GM21825 (cell line): ENCODE measurements around the gene NRXN2.

Experiments used
- ATAC-seq: cut with Tn5 transposase; IDR thresholded peaks from one replicate; pipeline ENCODE4 v1.9.1; 2021; ENCODE audit warnings: mild to moderate bottlenecking, moderate library complexity; ENCODE audit not compliant: unreplicated experiment

NRXN2 gene

GRCh38 chr11:64722141-64723065, 594 bp downstream of the NRXN2 start:
- no peak for ATAC-seq

DNA sequence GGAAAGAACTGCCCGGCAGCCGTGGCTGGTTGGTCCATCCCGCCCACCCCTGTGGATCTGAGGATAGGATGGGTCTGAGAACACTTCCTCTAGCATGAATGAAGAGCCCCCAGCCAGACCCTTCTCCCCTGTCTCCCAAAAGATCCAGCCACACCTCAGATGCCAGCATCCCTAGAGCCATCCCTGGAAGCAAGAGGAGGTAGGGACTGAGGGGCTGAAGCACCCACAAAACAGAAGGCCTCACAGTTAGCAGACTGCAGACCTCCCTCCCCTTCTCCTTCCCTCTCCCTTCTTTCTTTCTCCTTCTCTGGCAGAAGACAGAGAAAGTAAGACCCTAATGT, 1.7 kb downstream of the NRXN2 start:
- no peak for ATAC-seq

- ATAC-seq, result no peak
These were observed 2.2 kb downstream of the NRXN2 start for GRCh38 chr11:64720640-64721358.

GRCh38 chr11:64720167-64720566, 2.8 kb downstream of the NRXN2 start:
- no peak for ATAC-seq

DNA sequence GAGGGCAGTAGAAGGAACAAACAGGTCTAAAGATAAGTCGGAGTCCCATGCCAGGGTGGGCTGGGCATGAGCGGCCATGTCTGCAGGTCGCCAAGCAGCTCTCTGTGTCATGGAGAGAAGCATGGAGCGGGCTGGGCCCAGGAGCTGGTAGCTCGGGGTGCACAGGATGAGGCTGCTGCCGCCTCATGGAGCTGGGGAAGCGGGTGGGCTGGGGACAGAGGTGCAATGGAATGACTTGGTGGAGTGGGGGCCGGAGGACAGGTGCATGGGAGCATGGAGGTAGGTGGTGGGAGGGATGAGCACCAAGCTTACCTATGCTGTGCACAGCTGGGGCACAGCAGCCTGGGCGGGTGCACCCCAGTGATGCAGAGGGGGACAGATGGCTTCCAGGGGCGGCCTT, 3.6 kb downstream of the NRXN2 start:
- no peak for ATAC-seq

DNA sequence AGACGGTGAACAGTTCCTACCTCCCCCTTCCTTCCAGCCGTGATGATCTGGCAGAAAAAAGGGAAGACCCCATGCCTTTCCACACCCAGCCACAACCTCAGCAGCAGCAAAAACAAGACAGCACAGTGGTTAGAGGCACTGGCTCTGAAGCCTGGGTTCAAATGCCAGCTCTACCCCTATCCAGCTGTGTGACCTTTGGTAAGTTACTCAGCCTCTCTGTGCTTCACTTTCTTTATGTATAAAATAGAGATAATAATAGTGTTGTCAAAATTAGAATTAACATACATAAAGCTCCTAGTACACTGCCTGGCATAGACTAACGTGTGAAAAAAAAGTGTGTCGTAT, 4.2 kb downstream of the NRXN2 start:
- ATAC-seq, result no peak

DNA sequence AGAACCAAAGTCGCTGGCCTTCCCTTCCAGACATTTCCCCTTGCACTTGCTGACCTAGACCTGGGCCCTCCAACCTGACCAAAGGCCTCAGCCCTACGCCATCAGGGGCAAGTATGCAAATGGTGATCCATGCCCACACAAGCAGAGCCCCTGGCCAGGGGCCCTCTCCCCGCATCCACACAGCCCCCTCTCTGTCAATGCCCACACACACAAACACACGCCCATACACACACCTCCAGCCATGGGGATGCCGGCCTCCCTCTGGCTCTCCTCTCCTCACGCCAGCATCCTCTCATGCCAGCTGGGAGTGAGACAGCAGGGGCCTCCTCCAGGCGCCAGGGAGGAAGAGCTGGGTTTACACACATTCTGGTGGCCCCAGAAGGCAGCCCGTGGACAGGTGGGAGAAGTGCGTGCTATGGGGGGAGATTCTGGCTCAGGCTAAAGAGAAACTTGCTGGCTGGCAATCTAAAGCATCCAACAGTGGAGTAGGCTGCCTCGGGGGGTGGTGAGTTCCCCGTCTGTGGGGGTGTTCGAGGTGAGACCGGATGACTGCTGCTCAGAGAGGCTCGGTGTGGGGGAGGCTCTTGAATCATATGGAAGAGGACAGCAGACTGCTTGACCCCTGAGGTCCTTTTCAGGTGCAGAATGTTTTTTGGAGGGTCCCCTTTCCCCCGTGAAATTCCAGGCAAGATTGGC, 4.8 kb downstream of the NRXN2 start:
- ATAC-seq, result no peak

- no peak for ATAC-seq
These were observed 5.8 kb downstream of the NRXN2 start for GRCh38 chr11:64717268-64717578.

DNA sequence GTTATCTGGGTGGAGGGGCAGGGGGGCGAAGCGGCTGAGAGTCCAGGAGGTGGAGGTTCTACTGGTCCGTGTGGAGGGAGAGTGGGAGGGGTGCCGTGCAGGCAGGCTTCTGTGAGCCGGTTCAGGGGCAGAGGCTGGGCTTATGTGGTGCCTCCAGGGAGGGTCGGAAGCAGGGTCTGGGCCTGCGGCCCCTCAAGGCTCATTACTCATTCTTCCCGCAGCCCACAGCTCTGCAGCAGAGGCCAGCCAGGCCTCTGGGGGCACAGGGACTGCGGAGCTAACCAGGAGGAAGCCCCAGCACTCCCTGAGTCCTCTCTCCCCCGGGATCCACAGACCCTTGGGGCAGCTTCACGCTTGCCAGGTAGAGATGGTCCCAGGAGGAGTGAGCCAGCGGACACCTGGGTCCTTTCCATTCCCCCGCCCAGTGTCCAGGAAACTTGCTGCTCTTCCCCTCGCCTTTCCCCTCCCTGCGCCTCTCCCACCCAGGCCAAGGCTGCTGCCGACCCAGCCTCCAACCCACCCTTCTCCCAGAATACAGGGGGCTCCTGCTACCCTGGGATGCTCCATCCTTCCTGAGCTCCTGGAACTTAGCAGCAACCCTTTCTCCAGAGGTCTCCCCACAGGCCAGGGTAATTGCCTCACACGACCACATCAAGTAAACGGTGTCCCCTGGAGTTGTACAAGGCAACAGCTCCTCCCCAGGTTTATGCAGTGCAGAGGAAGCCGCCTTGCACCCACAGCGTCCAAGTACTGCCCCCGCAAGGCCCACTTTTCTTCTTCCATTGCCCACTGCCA, 6.3 kb downstream of the NRXN2 start:
- ATAC-seq, result no peak

- no peak for ATAC-seq
These were observed 7.1 kb downstream of the NRXN2 start for GRCh38 chr11:64715756-64716472.

DNA sequence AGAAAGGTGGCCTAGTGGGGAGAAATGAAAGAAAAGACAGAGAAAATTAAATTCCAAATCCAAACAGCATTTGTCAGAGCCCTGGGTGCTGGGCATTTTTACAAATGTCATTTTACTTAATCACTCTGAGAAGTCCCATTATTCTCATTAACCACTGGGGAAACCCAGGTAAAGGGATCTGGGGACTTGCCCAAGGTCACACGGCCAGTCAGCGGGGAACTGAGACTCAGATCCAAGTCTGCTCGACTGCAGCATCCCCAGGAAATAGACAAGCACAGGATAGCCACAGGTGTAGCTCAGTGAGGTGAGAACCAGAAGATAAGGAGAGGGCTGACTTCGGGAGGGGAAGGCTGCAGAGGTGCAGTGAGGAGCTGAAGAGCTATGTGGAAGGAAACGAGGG, 7.9 kb downstream of the NRXN2 start:
- ATAC-seq, result no peak

DNA sequence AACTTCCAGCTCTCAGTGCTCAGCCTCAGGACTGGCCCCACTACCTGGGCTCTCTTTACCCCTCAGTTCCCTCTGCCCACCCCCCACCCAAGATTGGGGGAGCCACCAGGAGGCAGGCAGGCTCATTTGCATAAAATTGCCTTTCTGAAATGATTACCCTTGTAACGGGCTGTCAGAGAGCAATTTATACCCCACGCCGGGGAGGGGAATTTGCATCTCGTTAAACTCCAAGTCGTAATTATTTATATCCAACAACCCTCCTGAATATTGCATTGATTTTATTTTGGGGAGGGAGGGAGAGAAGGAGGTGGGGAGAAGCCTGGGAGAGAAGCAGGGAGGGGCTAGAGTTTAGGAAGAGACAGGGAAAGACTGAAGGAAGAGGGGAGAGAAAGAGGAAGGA, 8.3 kb downstream of the NRXN2 start:
- no peak for ATAC-seq

DNA sequence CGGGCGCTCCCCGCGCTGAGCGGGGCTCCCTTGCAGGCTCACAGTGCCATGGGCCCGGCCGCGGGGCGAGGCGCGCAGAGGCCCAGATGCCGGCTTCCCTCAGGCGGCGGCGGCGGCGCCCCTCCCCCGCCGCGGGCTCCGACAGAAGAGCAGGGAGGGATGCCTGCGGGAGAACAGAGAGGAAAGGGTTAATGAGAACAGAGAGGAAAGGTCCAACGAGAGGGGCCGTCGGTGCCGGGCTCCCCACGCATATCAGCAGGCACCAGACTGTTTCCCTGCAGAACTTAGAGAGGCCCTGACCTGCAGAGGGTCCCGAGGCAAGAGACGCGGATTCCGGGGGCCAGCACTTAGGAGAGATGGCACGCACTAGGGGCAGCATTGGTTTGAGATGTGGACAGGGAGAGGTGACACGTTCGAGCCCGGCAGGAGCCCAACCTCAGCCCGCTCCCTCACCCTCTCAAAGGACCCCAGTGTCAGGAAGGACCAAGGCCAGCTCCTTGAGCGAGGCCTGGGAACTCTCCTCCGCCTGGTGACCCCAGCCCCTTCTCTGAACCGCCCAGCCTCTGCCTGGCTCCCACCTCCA, 9.1 kb downstream of the NRXN2 start:
- ATAC-seq, result no peak

DNA sequence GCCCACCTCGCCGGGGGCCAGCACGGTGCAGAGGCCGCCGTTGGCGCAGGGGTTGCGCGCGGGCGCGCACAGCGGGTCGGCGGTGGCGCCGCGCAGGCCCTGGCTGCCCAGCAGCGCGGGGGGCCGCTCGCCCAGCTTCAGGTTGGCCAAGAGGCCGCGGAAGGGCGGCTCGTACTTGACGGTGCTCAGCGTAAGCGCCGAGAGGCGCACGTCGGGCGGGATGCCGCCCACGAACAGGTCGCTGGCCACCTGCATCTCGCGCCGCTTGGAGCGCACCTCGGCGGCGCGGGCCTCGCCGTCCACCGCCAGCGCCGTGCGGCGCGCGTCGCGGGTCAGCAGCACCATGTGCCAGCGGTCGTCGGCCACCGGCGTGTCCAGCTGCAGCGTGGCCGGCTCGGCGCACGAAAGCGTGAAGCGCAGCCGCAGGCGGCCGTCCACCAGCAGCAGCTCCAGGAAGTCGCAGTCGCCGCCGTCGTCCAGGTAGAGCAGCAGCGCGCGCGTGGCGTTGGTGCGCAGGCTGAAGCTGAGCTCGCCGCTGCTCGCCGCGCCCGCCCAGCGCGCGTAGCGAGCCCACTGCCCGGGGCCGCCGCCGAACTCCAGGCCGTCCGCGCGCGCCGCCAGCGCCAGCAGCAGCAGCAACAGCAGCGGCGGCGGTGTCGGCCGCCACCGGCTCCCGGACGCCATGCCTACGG, 9.8 kb downstream of the NRXN2 start:
- ATAC-seq, result no peak

DNA sequence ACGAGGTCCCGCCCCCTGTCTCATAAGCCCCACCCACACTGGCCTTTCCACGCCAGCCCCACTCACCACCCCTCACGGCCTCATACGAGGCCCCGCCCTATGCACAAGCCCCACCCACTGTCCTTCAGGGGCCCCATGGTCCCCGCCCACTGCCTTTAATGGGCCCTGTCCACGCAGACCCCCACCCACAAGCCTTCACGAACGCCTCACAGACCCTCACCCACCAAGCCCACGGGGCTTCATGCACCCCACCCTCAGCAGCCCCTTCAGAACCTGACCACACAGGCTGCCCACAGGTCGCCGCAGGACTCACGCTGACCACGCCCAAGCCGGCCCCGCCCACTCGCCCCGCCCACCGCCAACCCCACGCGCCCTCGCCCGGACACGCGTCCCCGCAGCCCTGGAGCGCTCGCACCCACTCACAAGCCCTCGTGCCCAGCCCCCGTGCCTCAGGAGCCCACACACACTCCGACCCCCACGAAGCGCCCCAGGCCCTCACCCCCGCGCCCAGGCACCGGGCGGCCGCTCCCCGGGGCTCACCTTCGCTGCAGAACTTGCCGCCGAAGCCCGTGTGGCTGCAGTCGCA, 10.5 kb downstream of the NRXN2 start:
- ATAC-seq, result no peak

- ATAC-seq, result no peak
These were observed 11.0 kb downstream of the NRXN2 start for GRCh38 chr11:64711956-64712362.

GRCh38 chr11:64711138-64711955, 11.7 kb downstream of the NRXN2 start:
- no peak for ATAC-seq

DNA sequence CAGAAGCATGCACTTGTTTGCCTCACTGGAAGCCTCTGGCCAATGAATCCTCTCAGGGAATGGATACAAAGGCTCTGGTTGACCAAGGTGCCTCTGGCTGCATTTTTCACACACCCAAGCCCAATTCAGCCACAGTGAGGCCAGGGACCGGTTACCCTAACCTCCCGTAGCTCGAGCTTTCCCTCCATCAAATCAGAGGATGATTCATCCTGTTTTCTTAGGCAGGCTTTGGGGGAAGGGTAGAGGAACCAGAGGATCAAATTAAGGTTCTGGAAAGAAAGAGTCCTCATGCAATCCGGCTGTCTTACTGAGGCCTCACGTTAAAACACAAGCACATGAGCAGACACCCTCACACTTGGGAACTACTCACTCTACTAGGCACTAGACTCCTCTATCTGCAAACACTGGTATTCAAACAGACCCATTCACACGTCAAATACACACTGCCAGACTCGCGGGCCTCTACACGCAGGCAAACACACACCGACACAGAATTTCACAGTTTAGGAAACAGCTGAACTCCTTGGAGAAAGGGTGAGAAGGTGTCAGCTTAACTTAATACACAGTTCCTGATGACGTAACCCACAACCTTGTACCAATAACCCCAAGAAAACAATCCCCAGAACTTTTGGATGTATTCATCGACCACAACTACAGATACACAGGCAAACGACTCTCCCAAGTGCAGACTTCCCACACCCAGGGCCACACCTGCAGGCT, 12.4 kb downstream of the NRXN2 start:
- no peak for ATAC-seq
